K562 (cell line): ENCODE data around the gene ELP1. TPM values are rescaled to one million over a fixed set of nuclear protein-coding genes. Genes with fewer than 3 reads are reported as not detected.
"Not testable (repeated sequence)": the region's sequence is repeated elsewhere in the genome, so short reads cannot be mapped to it uniquely, and the experiment has no call there.

Source experiments
- ATAC-seq: fragments of 200-7000 bp; cut with Tn5 transposase; 3 replicates; pipeline ENCODE4 v1.9.1; 2020; ENCODE audit warnings: moderate library complexity
- BruUV-seq: library from RNA; stranded (reverse); fragments of 400-500 nt; replicated peaks from 2 replicates; lab custom pipeline; 2021; lab: Mats Ljungman, UMichigan
- CTCF ChIA-PET: fragments of 300-600 bp; formaldehyde crosslinking; extraction: SDS; loops from one replicate; lab custom pipeline; 2021; ENCODE audit warnings: low intra/inter-chr PET ratio; lab: Yijun Ruan, JAX
- POLR2A ChIA-PET: fragments of 300-600, 350-650 bp; sonication (Branson Sonifier 250); formaldehyde crosslinking; extraction: SDS; loops from one replicate; lab custom pipeline; 2021; ENCODE audit warnings: antibody characterized with exemption, inconsistent platforms; lab: Yijun Ruan, JAX
- DNase-seq, 4 experiments: peaks; one replicate each; pipeline versions ENCODE4 v3.0.0 to v3.0.0-alpha.2; 2011 to 2018; ENCODE audit warnings: low spot score in 3 of 4, mixed read lengths in 3 of 4; ENCODE audit errors: extremely low read depth in 1 of 4
- FAIRE-seq: peaks from 2 replicates; lab custom pipeline; 2011; peaks lifted over from hg19 to GRCh38; lab: Jason Lieb, UNC
- H2AFZ ChIP-seq: 2 replicates; pipeline ENCODE4 v1.6.0; 2011; ENCODE audit warnings: low read depth, low read length, control low read depth, inconsistent platforms
- H3K27ac ChIP-seq: fragments of 200-600 bp; 3 replicates; pipeline ENCODE4 v1.8.0; 2011; ENCODE audit warnings: low read depth, mild to moderate bottlenecking, control low read depth, inconsistent platforms, low read length, moderate library complexity, mixed read lengths; ENCODE audit errors: extremely low read depth
- H3K27me3 ChIP-seq, 2 experiments: fragments of 300-600 bp in 1 of 2; 2 replicates in 1 of 2; 3 replicates in 1 of 2; pipeline versions ENCODE4 v1.6.0 to v1.8.0; 2011; ENCODE audit warnings: inconsistent platforms in 2 of 2, low read length in 2 of 2, mild to moderate bottlenecking in 1 of 2, mixed read lengths in 1 of 2, moderate library complexity in 1 of 2; ENCODE audit not compliant: control insufficient read depth in 2 of 2, insufficient read depth in 2 of 2
- H3K36me3 ChIP-seq: fragments of 300-600 bp; 3 replicates; pipeline ENCODE4 v1.8.0; 2011; ENCODE audit warnings: mild to moderate bottlenecking, low read length, inconsistent platforms; ENCODE audit not compliant: control insufficient read depth, insufficient read depth
- H3K4me1 ChIP-seq, 2 experiments: fragments of 200-600 bp in 1 of 2; replicated peaks in 1 of 2; 2 replicates in 1 of 2; 3 replicates in 1 of 2; pipeline versions ENCODE4 v1.5.1 to v1.8.0; 2011; ENCODE audit warnings: inconsistent platforms in 2 of 2, low read length in 2 of 2, mild to moderate bottlenecking in 1 of 2, mixed read lengths in 1 of 2, moderate library complexity in 1 of 2; ENCODE audit not compliant: control insufficient read depth in 2 of 2, insufficient read depth in 2 of 2
- H3K4me2 ChIP-seq: 2 replicates; pipeline ENCODE4 v1.6.1; 2011; ENCODE audit warnings: low read length, control low read depth, inconsistent platforms, mixed read lengths; ENCODE audit not compliant: insufficient read depth
- H3K4me3 ChIP-seq: fragments of 200-600 bp; sonication (generic), shearing (Covaris generic); 2 replicates; pipeline ENCODE4 v1.5.1; 2016; ENCODE audit warnings: control low read depth, inconsistent platforms
- H3K79me2 ChIP-seq: fragments of 200-600 bp; 3 replicates; pipeline ENCODE4 v1.8.0; 2011; ENCODE audit warnings: low read length, inconsistent platforms; ENCODE audit not compliant: control insufficient read depth, insufficient read depth
- H3K9ac ChIP-seq, 2 experiments: 2 replicates each; pipeline versions ENCODE4 v1.6.0 to v1.6.1; 2011; ENCODE audit warnings: low read depth in 2 of 2, low read length in 2 of 2, control low read depth in 1 of 2, inconsistent platforms in 1 of 2, mild to moderate bottlenecking in 1 of 2, mixed read lengths in 1 of 2; ENCODE audit not compliant: insufficient read depth in 1 of 2
- H3K9me1 ChIP-seq: one replicate; pipeline ENCODE4 v1.6.0; 2011; ENCODE audit warnings: inconsistent platforms, mild to moderate bottlenecking, low read length, moderate library complexity; ENCODE audit not compliant: control insufficient read depth, insufficient read depth
- H3K9me3 ChIP-seq: replicated peaks from 2 replicates; pipeline ENCODE4 v1.5.1; 2011; ENCODE audit warnings: low read depth, low read length, inconsistent platforms; ENCODE audit not compliant: control insufficient read depth, insufficient read depth
- H4K20me1 ChIP-seq: replicated peaks from 2 replicates; pipeline ENCODE4 v1.6.1; 2011; ENCODE audit warnings: low read length, inconsistent platforms, mixed read lengths; ENCODE audit not compliant: control insufficient read depth, insufficient read depth
- ZFP36 ChIP-seq: fragments of 150-350 bp; IDR thresholded peaks from 2 replicates; pipeline ENCODE4 v1.6.1; 2018; ENCODE audit warnings: low read length, low read depth; ENCODE audit not compliant: partially characterized antibody
- ZNF431 ChIP-seq: sonication (generic); formaldehyde crosslinking; IDR thresholded peaks from 2 replicates; pipeline ENCODE4 v1.8.0; 2022; ENCODE audit warnings: mild to moderate bottlenecking, missing genetic modification reagents
- WGBS: fragments of 100-300 bp; shearing (Covaris generic); methylation state at CpG from one replicate; pipeline ENCODE4 v1.1.6; 2016; ENCODE audit warnings: low coverage, mixed read lengths; ENCODE audit not compliant: insufficient coverage; ENCODE audit errors: missing lambda C conversion rate; 5-methylcytosine and 5-hydroxymethylcytosine counted together
- in situ Hi-C: fragments of 300-500 bp; cut with MboI; formaldehyde crosslinking; loops from 4 replicates; pipeline ENCODE4 v1.15.0; 2018; ENCODE audit warnings: inconsistent platforms, mixed read lengths
- intact Hi-C: fragments of 100-400 bp; cut with micrococcal nuclease; formaldehyde crosslinking; loops from 2 replicates; pipeline ENCODE4 v1.14.2; 2022
- polyA plus RNA-seq, 8 experiments: library from polyadenylated mRNA; depleted of rRNA in 4 of 8; stranded (reverse) in 5 of 8; unstranded in 3 of 8; fragments of >200 nt; fragmentation: Nextera tagmentation in 2 of 8; fragmentation: Illumina TruSeq in 1 of 8; extraction: Ambion mirVana in 2 of 8; extraction: Trizol in 1 of 8; gene quantifications; 2 replicates each; pipeline versions ENCODE4 v1.2.1 to v1.2.3, GENCODE V29; 2011 to 2014; ENCODE audit warnings: inconsistent platforms in 1 of 8, missing spikeins in 1 of 8
- total RNA-seq, 7 experiments: library from RNA; depleted of rRNA in 6 of 7; stranded (reverse); fragments of >200 nt in 6 of 7; fragmentation: Illumina TruSeq in 2 of 7; extraction: Trizol in 2 of 7; gene quantifications; 2 replicates each; pipeline versions ENCODE4 v1.2.1 to v1.2.3, GENCODE V29; 2011 to 2021; ENCODE audit warnings: low replicate concordance in 1 of 7
- TF ChIP-seq, protein P1 (sequence below): sonication (generic); formaldehyde crosslinking; IDR thresholded peaks from 2 replicates; pipeline ENCODE4 v1.8.0; 2022; ENCODE audit warnings: mild to moderate bottlenecking, missing genetic modification reagents
- TF ChIP-seq, protein P2 (sequence below): fragments of 450-650 bp; IDR thresholded peaks from 2 replicates; pipeline ENCODE4 v1.6.1; 2016; ENCODE audit warnings: mild to moderate bottlenecking

Gene ELP1
- total and polyA plus RNA-seq, 9 of the 15 experiments (the other 6 are each of a cell fraction or from before 2014, with no cell fraction given) = 17.0 to 48.6 (median 39.7) TPM

DNA sequence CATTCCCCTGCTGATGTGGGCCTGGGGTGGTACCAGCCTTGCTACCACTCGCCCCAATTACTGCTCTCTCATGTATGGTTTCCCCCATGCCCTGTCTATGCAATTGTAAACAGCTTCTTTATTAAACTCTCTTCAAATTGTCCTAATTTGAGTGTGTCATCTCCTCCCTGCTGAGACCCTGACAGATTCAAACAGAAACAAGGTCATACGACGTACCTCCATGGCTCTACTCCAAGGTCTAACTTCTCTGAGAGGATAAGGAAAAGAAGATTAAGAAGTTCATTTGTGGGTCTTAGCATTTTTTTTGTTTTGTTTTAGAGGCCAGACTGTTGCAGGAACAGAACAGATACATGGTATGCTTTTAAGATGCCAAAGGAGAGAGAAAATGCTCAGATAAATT is 38.3 kb upstream of the ELP1 start:
- intact Hi-C loops (no loop called here), in situ Hi-C loops (no loop called here)
- DNase-seq (no peak), FAIRE-seq (no peak), ATAC-seq (no peak)
- H3K27me3 ChIP-seq = no peaks in the 10 kb centered on the region
- H3K9ac ChIP-seq = no peak overlapping the region
- H3K4me1 ChIP-seq = no peaks in the 10 kb centered on the region
- WGBS = 95% methylated on average over 3 of the region's 3 CpGs
- H3K27ac ChIP-seq = no peak overlapping the region
- no peak overlapping the region for H2AFZ ChIP-seq
- no peaks in the 10 kb centered on the region for H3K9me1 ChIP-seq
- no peaks in the 10 kb centered on the region for H3K9me3 ChIP-seq
- POLR2A ChIA-PET = interaction anchor here (1.1 kb wide), 1 partner anchor 8 kb away, joined by 7 read pairs; no protein-coding TSS in a partner anchor
- TF ChIP-seq, protein P1, sequence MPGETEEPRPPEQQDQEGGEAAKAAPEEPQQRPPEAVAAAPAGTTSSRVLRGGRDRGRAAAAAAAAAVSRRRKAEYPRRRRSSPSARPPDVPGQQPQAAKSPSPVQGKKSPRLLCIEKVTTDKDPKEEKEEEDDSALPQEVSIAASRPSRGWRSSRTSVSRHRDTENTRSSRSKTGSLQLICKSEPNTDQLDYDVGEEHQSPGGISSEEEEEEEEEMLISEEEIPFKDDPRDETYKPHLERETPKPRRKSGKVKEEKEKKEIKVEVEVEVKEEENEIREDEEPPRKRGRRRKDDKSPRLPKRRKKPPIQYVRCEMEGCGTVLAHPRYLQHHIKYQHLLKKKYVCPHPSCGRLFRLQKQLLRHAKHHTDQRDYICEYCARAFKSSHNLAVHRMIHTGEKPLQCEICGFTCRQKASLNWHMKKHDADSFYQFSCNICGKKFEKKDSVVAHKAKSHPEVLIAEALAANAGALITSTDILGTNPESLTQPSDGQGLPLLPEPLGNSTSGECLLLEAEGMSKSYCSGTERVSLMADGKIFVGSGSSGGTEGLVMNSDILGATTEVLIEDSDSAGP (CRISPR knock-in tag) = no peak
- no peak overlapping the region for H3K4me3 ChIP-seq
- peaks cover 25% of the 10 kb centered on the region for H3K36me3 ChIP-seq
- H4K20me1 ChIP-seq = no peaks in the 10 kb centered on the region
- BruUV-seq = no TSS peak
- no peak overlapping the region for H3K4me2 ChIP-seq
- no peaks in the 10 kb centered on the region for H3K79me2 ChIP-seq
- CTCF ChIA-PET = no interaction called here

DNA sequence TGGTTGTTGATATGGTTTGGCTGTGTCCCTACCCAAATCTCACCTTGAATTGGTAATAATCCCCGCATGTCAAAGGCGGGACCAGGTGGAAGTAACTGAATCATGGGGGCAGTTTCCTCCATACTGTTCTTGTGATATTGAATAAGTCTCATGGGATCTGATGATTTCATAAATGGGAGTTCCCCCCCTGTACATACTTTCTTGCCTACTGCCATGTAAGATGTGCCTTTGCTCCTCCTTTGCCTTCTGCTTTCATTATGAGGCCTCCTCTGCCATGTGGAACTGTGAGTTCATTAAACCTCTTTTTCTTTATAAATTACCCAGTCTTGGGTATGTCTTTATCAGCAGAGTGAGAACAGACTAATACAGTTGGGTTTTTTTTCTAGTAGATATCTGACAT is 37.5 kb upstream of the ELP1 start:
- WGBS = 94% methylated on average over 2 of the region's 2 CpGs
- H2AFZ ChIP-seq, H3K79me2 ChIP-seq, H3K4me1 ChIP-seq, H4K20me1 ChIP-seq, FAIRE-seq, ATAC-seq, H3K27ac ChIP-seq, intact Hi-C loops, H3K4me2 ChIP-seq, H3K9ac ChIP-seq, H3K9me3 ChIP-seq, POLR2A ChIA-PET, H3K4me3 ChIP-seq, H3K27me3 ChIP-seq, DNase-seq, BruUV-seq, in situ Hi-C loops, H3K9me1 ChIP-seq, CTCF ChIA-PET: not testable (repeated sequence)
- TF ChIP-seq ZFP36 = peak; percentile 18
- TF ChIP-seq, protein P2, sequence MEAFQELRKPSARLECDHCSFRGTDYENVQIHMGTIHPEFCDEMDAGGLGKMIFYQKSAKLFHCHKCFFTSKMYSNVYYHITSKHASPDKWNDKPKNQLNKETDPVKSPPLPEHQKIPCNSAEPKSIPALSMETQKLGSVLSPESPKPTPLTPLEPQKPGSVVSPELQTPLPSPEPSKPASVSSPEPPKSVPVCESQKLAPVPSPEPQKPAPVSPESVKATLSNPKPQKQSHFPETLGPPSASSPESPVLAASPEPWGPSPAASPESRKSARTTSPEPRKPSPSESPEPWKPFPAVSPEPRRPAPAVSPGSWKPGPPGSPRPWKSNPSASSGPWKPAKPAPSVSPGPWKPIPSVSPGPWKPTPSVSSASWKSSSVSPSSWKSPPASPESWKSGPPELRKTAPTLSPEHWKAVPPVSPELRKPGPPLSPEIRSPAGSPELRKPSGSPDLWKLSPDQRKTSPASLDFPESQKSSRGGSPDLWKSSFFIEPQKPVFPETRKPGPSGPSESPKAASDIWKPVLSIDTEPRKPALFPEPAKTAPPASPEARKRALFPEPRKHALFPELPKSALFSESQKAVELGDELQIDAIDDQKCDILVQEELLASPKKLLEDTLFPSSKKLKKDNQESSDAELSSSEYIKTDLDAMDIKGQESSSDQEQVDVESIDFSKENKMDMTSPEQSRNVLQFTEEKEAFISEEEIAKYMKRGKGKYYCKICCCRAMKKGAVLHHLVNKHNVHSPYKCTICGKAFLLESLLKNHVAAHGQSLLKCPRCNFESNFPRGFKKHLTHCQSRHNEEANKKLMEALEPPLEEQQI = 0 out of 2 replicates have a peak, but pooled peaks have one; percentile 21
- peak; percentile 97 for TF ChIP-seq ZNF431 (CRISPR knock-in tag)
- peaks cover 25% of the 10 kb centered on the region for H3K36me3 ChIP-seq
